ENCODE measurements around the gene ADAMTS2.

ADAMTS2 gene

GRCh38 chr5:179131321-179131835, 213.9 kb downstream of the ADAMTS2 start:
- Histone ChIP-seq H3K36me3 (ENCODE audit: control insufficient read depth in 1 of 2, insufficient read depth in 2 of 2, low read length in 2 of 2) (peaks cover 3 to 17% of the 10 kb centered on the region in 2 donors), H3K27me3 (ENCODE audit: low read depth, low read length) (no peaks in the 10 kb centered on the region), H3K4me1 (ENCODE audit: control insufficient read depth in 1 of 2, insufficient read depth in 2 of 2, low read length in 2 of 2) (no peaks in the 10 kb centered on the region), H3K9me3 (ENCODE audit: control insufficient read depth in 1 of 2, low read length in 2 of 2) (no peaks in the 10 kb centered on the region), H3K4me3 (ENCODE audit: low read depth in 1 of 2, low read length in 2 of 2) (no peak overlapping the region), H3K27ac (ENCODE audit: low read length) (no peak overlapping the region)

- Histone ChIP-seq H3K27ac (ENCODE audit: low read length) (no peak overlapping the region), H3K4me1 (ENCODE audit: control insufficient read depth in 1 of 2, insufficient read depth in 2 of 2, low read length in 2 of 2) (no peaks in the 10 kb centered on the region), H3K36me3 (ENCODE audit: control insufficient read depth in 1 of 2, insufficient read depth in 2 of 2, low read length in 2 of 2) (peaks cover 3 to 17% of the 10 kb centered on the region in 2 donors), H3K9me3 (ENCODE audit: control insufficient read depth in 1 of 2, low read length in 2 of 2) (no peaks in the 10 kb centered on the region), H3K27me3 (ENCODE audit: low read depth, low read length) (no peaks in the 10 kb centered on the region), H3K4me3 (ENCODE audit: low read depth in 1 of 2, low read length in 2 of 2) (no peak overlapping the region)
Measured at GRCh38 chr5:179130101-179130681, 215.1 kb downstream of the ADAMTS2 start.

- Histone ChIP-seq H3K4me1 (ENCODE audit: control insufficient read depth in 1 of 2, insufficient read depth in 2 of 2, low read length in 2 of 2) (no peaks in the 10 kb centered on the region), H3K27me3 (ENCODE audit: low read depth, low read length) (no peaks in the 10 kb centered on the region), H3K4me3 (ENCODE audit: low read depth in 1 of 2, low read length in 2 of 2) (no peak overlapping the region), H3K9me3 (ENCODE audit: control insufficient read depth in 1 of 2, low read length in 2 of 2) (no peaks in the 10 kb centered on the region), H3K36me3 (ENCODE audit: control insufficient read depth in 1 of 2, insufficient read depth in 2 of 2, low read length in 2 of 2) (peaks cover 3 to 17% of the 10 kb centered on the region in 2 donors), H3K27ac (ENCODE audit: low read length) (no peak overlapping the region)
Measured at GRCh38 chr5:179129607-179130071, 215.6 kb downstream of the ADAMTS2 start.

GRCh38 chr5:179128976-179129375, 216.3 kb downstream of the ADAMTS2 start:
- peaks cover 3 to 17% of the 10 kb centered on the region in 2 donors for H3K36me3 ChIP-seq (ENCODE audit: control insufficient read depth in 1 of 2, insufficient read depth in 2 of 2, low read length in 2 of 2)
- H3K27ac ChIP-seq (ENCODE audit: low read length), result no peak overlapping the region
- no peaks in the 10 kb centered on the region for H3K27me3 ChIP-seq (ENCODE audit: low read depth, low read length)
- no peak overlapping the region for H3K4me3 ChIP-seq (ENCODE audit: low read depth in 1 of 2, low read length in 2 of 2)
- H3K4me1 ChIP-seq (ENCODE audit: control insufficient read depth in 1 of 2, insufficient read depth in 2 of 2, low read length in 2 of 2), result no peaks in the 10 kb centered on the region
- no peaks in the 10 kb centered on the region for H3K9me3 ChIP-seq (ENCODE audit: control insufficient read depth in 1 of 2, low read length in 2 of 2)

- Histone ChIP-seq H3K9me3 (ENCODE audit: control insufficient read depth in 1 of 2, low read length in 2 of 2) (peaks cover 0 to 2% of the 10 kb centered on the region in 2 donors), H3K27me3 (ENCODE audit: low read depth, low read length) (no peaks in the 10 kb centered on the region), H3K27ac (ENCODE audit: low read length) (no peak overlapping the region), H3K4me3 (ENCODE audit: low read depth in 1 of 2, low read length in 2 of 2) (no peak overlapping the region), H3K4me1 (ENCODE audit: control insufficient read depth in 1 of 2, insufficient read depth in 2 of 2, low read length in 2 of 2) (no peaks in the 10 kb centered on the region), H3K36me3 (ENCODE audit: control insufficient read depth in 1 of 2, insufficient read depth in 2 of 2, low read length in 2 of 2) (peaks cover 3 to 17% of the 10 kb centered on the region in 2 donors)
Measured at GRCh38 chr5:179128041-179128365, 217.3 kb downstream of the ADAMTS2 start.

GRCh38 chr5:179127136-179128040, 217.9 kb downstream of the ADAMTS2 start:
- peaks cover 3 to 17% of the 10 kb centered on the region in 2 donors for H3K36me3 ChIP-seq (ENCODE audit: control insufficient read depth in 1 of 2, insufficient read depth in 2 of 2, low read length in 2 of 2)
- H3K4me1 ChIP-seq (ENCODE audit: control insufficient read depth in 1 of 2, insufficient read depth in 2 of 2, low read length in 2 of 2), result no peaks in the 10 kb centered on the region
- H3K27ac ChIP-seq (ENCODE audit: low read length), result no peak overlapping the region
- H3K9me3 ChIP-seq (ENCODE audit: control insufficient read depth in 1 of 2, low read length in 2 of 2), result peaks cover 0 to 2% of the 10 kb centered on the region in 2 donors
- no peak overlapping the region for H3K4me3 ChIP-seq (ENCODE audit: low read depth in 1 of 2, low read length in 2 of 2)
- no peaks in the 10 kb centered on the region for H3K27me3 ChIP-seq (ENCODE audit: low read depth, low read length)

- no peaks in the 10 kb centered on the region for H3K4me1 ChIP-seq (ENCODE audit: control insufficient read depth in 1 of 2, insufficient read depth in 2 of 2, low read length in 2 of 2)
- peaks cover 3 to 14% of the 10 kb centered on the region in 2 donors for H3K36me3 ChIP-seq (ENCODE audit: control insufficient read depth in 1 of 2, insufficient read depth in 2 of 2, low read length in 2 of 2)
- H3K4me3 ChIP-seq (ENCODE audit: low read depth in 1 of 2, low read length in 2 of 2), result no peak overlapping the region
- H3K27me3 ChIP-seq (ENCODE audit: low read depth, low read length), result no peaks in the 10 kb centered on the region
- H3K27ac ChIP-seq (ENCODE audit: low read length), result no peak overlapping the region
- H3K9me3 ChIP-seq (ENCODE audit: control insufficient read depth in 1 of 2, low read length in 2 of 2), result peaks cover 0 to 2% of the 10 kb centered on the region in 2 donors
Measured at GRCh38 chr5:179126506-179126991, 218.7 kb downstream of the ADAMTS2 start.

GRCh38 chr5:179125789-179126505, 219.3 kb downstream of the ADAMTS2 start:
- Histone ChIP-seq H3K27me3 (ENCODE audit: low read depth, low read length) (no peaks in the 10 kb centered on the region), H3K4me1 (ENCODE audit: control insufficient read depth in 1 of 2, insufficient read depth in 2 of 2, low read length in 2 of 2) (no peaks in the 10 kb centered on the region), H3K4me3 (ENCODE audit: low read depth in 1 of 2, low read length in 2 of 2) (no peak overlapping the region), H3K36me3 (ENCODE audit: control insufficient read depth in 1 of 2, insufficient read depth in 2 of 2, low read length in 2 of 2) (peaks cover 3 to 13% of the 10 kb centered on the region in 2 donors), H3K27ac (ENCODE audit: low read length) (no peak overlapping the region), H3K9me3 (ENCODE audit: control insufficient read depth in 1 of 2, low read length in 2 of 2) (peaks cover 0 to 4% of the 10 kb centered on the region in 2 donors)

GRCh38 chr5:179124853-179125788, 220.1 kb downstream of the ADAMTS2 start:
- H3K4me1 ChIP-seq (ENCODE audit: control insufficient read depth in 1 of 2, insufficient read depth in 2 of 2, low read length in 2 of 2), result no peaks in the 10 kb centered on the region
- H3K4me3 ChIP-seq (ENCODE audit: low read depth in 1 of 2, low read length in 2 of 2), result no peak overlapping the region
- peaks cover 3 to 13% of the 10 kb centered on the region in 2 donors for H3K36me3 ChIP-seq (ENCODE audit: control insufficient read depth in 1 of 2, insufficient read depth in 2 of 2, low read length in 2 of 2)
- no peaks in the 10 kb centered on the region for H3K27me3 ChIP-seq (ENCODE audit: low read depth, low read length)
- H3K9me3 ChIP-seq (ENCODE audit: control insufficient read depth in 1 of 2, low read length in 2 of 2), result peaks cover 0 to 6% of the 10 kb centered on the region in 2 donors
- no peak overlapping the region for H3K27ac ChIP-seq (ENCODE audit: low read length)

- Histone ChIP-seq H3K9me3 (ENCODE audit: control insufficient read depth in 1 of 2, low read length in 2 of 2) (peaks cover 0 to 6% of the 10 kb centered on the region in 2 donors), H3K36me3 (ENCODE audit: control insufficient read depth in 1 of 2, insufficient read depth in 2 of 2, low read length in 2 of 2) (peaks cover 2 to 13% of the 10 kb centered on the region in 2 donors), H3K27me3 (ENCODE audit: low read depth, low read length) (no peaks in the 10 kb centered on the region), H3K27ac (ENCODE audit: low read length) (no peak overlapping the region), H3K4me1 (ENCODE audit: control insufficient read depth in 1 of 2, insufficient read depth in 2 of 2, low read length in 2 of 2) (no peaks in the 10 kb centered on the region), H3K4me3 (ENCODE audit: low read depth in 1 of 2, low read length in 2 of 2) (no peak overlapping the region)
Measured at GRCh38 chr5:179124273-179124852, 220.9 kb downstream of the ADAMTS2 start.

Measured in muscle layer of duodenum (tissue), 2 donors.